ENCODE results near the gene APH1A. TPM values are rescaled to one million over a fixed set of nuclear protein-coding genes. Genes with fewer than 3 reads are reported as not detected.
"Not testable (repeated sequence)": the region's sequence is repeated elsewhere in the genome, so short reads cannot be mapped to it uniquely, and the experiment has no call there.

Gene APH1A
- polyA plus RNA-seq (2013, experiment 1 of 2) = 55.8 TPM
- 54.2 TPM for polyA plus RNA-seq (2013, experiment 2 of 2)

- peak within 1 kb of the TSS; percentile 80 for H2BK5ac ChIP-seq (ENCODE audit: low read length)
- H3K23ac ChIP-seq (ENCODE audit: low read length) = no peak within 1 kb of the TSS
- H3K9ac ChIP-seq (ENCODE audit: low read length) = peak within 1 kb of the TSS; percentile 99
- H2AK5ac ChIP-seq (ENCODE audit: low read length) = peak within 1 kb of the TSS; percentile 88
- peak within 1 kb of the TSS; percentile 93 for H3K4me2 ChIP-seq (ENCODE audit: low read length)
- H3K79me1 ChIP-seq (ENCODE audit: low read length) = peaks cover 20% of the 10 kb centered on the region
- peak within 1 kb of the TSS; percentile 29 for H2BK120ac ChIP-seq (ENCODE audit: low read depth, low read length)
- H3K79me2 ChIP-seq (ENCODE audit: control insufficient read depth, insufficient read depth, low read length) = peaks cover 22% of the 10 kb centered on the region
- peak; percentile 99 for DNase-seq
- peak within 1 kb of the TSS; percentile 44 for H3K18ac ChIP-seq (ENCODE audit: low read length)
- H3K56ac ChIP-seq (ENCODE audit: low read length) = peak within 1 kb of the TSS; percentile 100
- peak within 1 kb of the TSS; percentile 3 for H4K8ac ChIP-seq (ENCODE audit: low read depth, low read length)
- H4K5ac ChIP-seq (ENCODE audit: low read length) = peak within 1 kb of the TSS; percentile 87
- peaks cover 6% of the 10 kb centered on the region for H3K36me3 ChIP-seq (ENCODE audit: control insufficient read depth, insufficient read depth, low read length)
- peaks cover 10% of the 10 kb centered on the region for H3K4me1 ChIP-seq (ENCODE audit: control insufficient read depth, low read depth, low read length)
- H3K27ac ChIP-seq (ENCODE audit: low read depth, low read length) = peak within 1 kb of the TSS; percentile 46
- H3K4me3 ChIP-seq (ENCODE audit: low read length) = peak within 1 kb of the TSS; percentile 98
- H3K27me3 ChIP-seq (ENCODE audit: insufficient read depth, low read length, poor library complexity) = no peaks in the 10 kb centered on the region
- no peak within 1 kb of the TSS for H2BK15ac ChIP-seq (replicated peaks; ENCODE audit: low read depth)
- H3K4ac ChIP-seq (ENCODE audit: low read depth, low read length) = peak within 1 kb of the TSS; percentile 61
- WGBS (ENCODE audit: extremely low coverage, insufficient coverage, low lambda C conversion rate) = no CpG with 5 or more reads among the region's 49 CpGs
These were observed at the start of gene APH1A for GRCh38 chr1:150268705-150269403. TSS of gene APH1A (minus strand) at chr1:150269016. CDS start at chr1:150268810, 206 bp downstream.

- H3K27ac ChIP-seq (ENCODE audit: low read depth, low read length); H3K9ac ChIP-seq (ENCODE audit: low read length); H3K18ac ChIP-seq (ENCODE audit: low read length); H4K5ac ChIP-seq (ENCODE audit: low read length); H3K4me3 ChIP-seq (ENCODE audit: low read length); H3K36me3 ChIP-seq (ENCODE audit: control insufficient read depth, insufficient read depth, low read length); H3K23ac ChIP-seq (ENCODE audit: low read length); H2BK5ac ChIP-seq (ENCODE audit: low read length); H3K79me1 ChIP-seq (ENCODE audit: low read length); H3K4ac ChIP-seq (ENCODE audit: low read depth, low read length); H3K27me3 ChIP-seq (ENCODE audit: insufficient read depth, low read length, poor library complexity); H3K4me2 ChIP-seq (ENCODE audit: low read length); H2BK120ac ChIP-seq (ENCODE audit: low read depth, low read length); H3K56ac ChIP-seq (ENCODE audit: low read length); H2AK5ac ChIP-seq (ENCODE audit: low read length); H3K4me1 ChIP-seq (ENCODE audit: control insufficient read depth, low read depth, low read length); DNase-seq; H4K8ac ChIP-seq (ENCODE audit: low read depth, low read length); H3K79me2 ChIP-seq (ENCODE audit: control insufficient read depth, insufficient read depth, low read length); H2BK15ac ChIP-seq (replicated peaks; ENCODE audit: low read depth): not testable (repeated sequence)
- WGBS (ENCODE audit: extremely low coverage, insufficient coverage, low lambda C conversion rate) = no CpG with 5 or more reads among the region's 4 CpGs
These were observed 45.9 kb upstream of the APH1A start for GRCh38 chr1:150314691-150315090.

- Histone ChIP-seq H3K27me3 (ENCODE audit: insufficient read depth, low read length, poor library complexity) (no peaks in the 10 kb centered on the region), H3K18ac (ENCODE audit: low read length) (no peak overlapping the region), H3K27ac (ENCODE audit: low read depth, low read length) (no peak overlapping the region), H2BK120ac (ENCODE audit: low read depth, low read length) (no peak overlapping the region), H3K4me3 (ENCODE audit: low read length) (no peak overlapping the region), H3K79me2 (ENCODE audit: control insufficient read depth, insufficient read depth, low read length) (no peaks in the 10 kb centered on the region), H2BK15ac (replicated peaks; ENCODE audit: low read depth) (no peak overlapping the region), H3K79me1 (ENCODE audit: low read length) (no peaks in the 10 kb centered on the region), H3K56ac (ENCODE audit: low read length) (no peak overlapping the region), H3K9ac (ENCODE audit: low read length) (no peak overlapping the region), H3K23ac (ENCODE audit: low read length) (no peak overlapping the region), H3K4me2 (ENCODE audit: low read length) (no peak overlapping the region), H4K8ac (ENCODE audit: low read depth, low read length) (no peak overlapping the region), H4K5ac (ENCODE audit: low read length) (no peak overlapping the region), H3K4me1 (ENCODE audit: control insufficient read depth, low read depth, low read length) (no peaks in the 10 kb centered on the region), H2BK5ac (ENCODE audit: low read length) (no peak overlapping the region), H2AK5ac (ENCODE audit: low read length) (no peak overlapping the region), H3K36me3 (ENCODE audit: control insufficient read depth, insufficient read depth, low read length) (peaks cover 1% of the 10 kb centered on the region), H3K4ac (ENCODE audit: low read depth, low read length) (no peak overlapping the region)
- no CpG with 5 or more reads among the region's 2 CpGs for WGBS (ENCODE audit: extremely low coverage, insufficient coverage, low lambda C conversion rate)
- no peak for DNase-seq
These were observed 42.9 kb upstream of the APH1A start for GRCh38 chr1:150311762-150312161.

- Histone ChIP-seq H3K36me3 (ENCODE audit: control insufficient read depth, insufficient read depth, low read length) (peaks cover 1% of the 10 kb centered on the region), H3K4me2 (ENCODE audit: low read length) (no peak overlapping the region), H3K27me3 (ENCODE audit: insufficient read depth, low read length, poor library complexity) (no peaks in the 10 kb centered on the region), H2AK5ac (ENCODE audit: low read length) (no peak overlapping the region), H3K56ac (ENCODE audit: low read length) (no peak overlapping the region), H3K23ac (ENCODE audit: low read length) (no peak overlapping the region), H2BK15ac (replicated peaks; ENCODE audit: low read depth) (no peak overlapping the region), H3K18ac (ENCODE audit: low read length) (no peak overlapping the region), H3K4me1 (ENCODE audit: control insufficient read depth, low read depth, low read length) (no peaks in the 10 kb centered on the region), H4K8ac (ENCODE audit: low read depth, low read length) (no peak overlapping the region), H2BK120ac (ENCODE audit: low read depth, low read length) (no peak overlapping the region), H3K27ac (ENCODE audit: low read depth, low read length) (no peak overlapping the region), H3K9ac (ENCODE audit: low read length) (no peak overlapping the region), H3K4ac (ENCODE audit: low read depth, low read length) (no peak overlapping the region), H3K4me3 (ENCODE audit: low read length) (no peak overlapping the region), H3K79me1 (ENCODE audit: low read length) (no peaks in the 10 kb centered on the region), H3K79me2 (ENCODE audit: control insufficient read depth, insufficient read depth, low read length) (no peaks in the 10 kb centered on the region), H4K5ac (ENCODE audit: low read length) (no peak overlapping the region), H2BK5ac (ENCODE audit: low read length) (no peak overlapping the region)
- DNase-seq = no peak
- WGBS (ENCODE audit: extremely low coverage, insufficient coverage, low lambda C conversion rate) = 100% methylated on average over 1 of the region's 10 CpGs
These were observed 41.1 kb upstream of the APH1A start for GRCh38 chr1:150309758-150310508.

GRCh38 chr1:150308585-150308984 is 39.8 kb upstream of the APH1A start:
- not testable (repeated sequence) for H2BK15ac ChIP-seq (replicated peaks; ENCODE audit: low read depth); H3K4me1 ChIP-seq (ENCODE audit: control insufficient read depth, low read depth, low read length); H3K4ac ChIP-seq (ENCODE audit: low read depth, low read length); H3K27me3 ChIP-seq (ENCODE audit: insufficient read depth, low read length, poor library complexity); H4K5ac ChIP-seq (ENCODE audit: low read length); H4K8ac ChIP-seq (ENCODE audit: low read depth, low read length); H3K4me2 ChIP-seq (ENCODE audit: low read length); H3K56ac ChIP-seq (ENCODE audit: low read length); H2AK5ac ChIP-seq (ENCODE audit: low read length); H2BK120ac ChIP-seq (ENCODE audit: low read depth, low read length); H3K18ac ChIP-seq (ENCODE audit: low read length); H3K23ac ChIP-seq (ENCODE audit: low read length); H2BK5ac ChIP-seq (ENCODE audit: low read length); H3K79me2 ChIP-seq (ENCODE audit: control insufficient read depth, insufficient read depth, low read length); H3K27ac ChIP-seq (ENCODE audit: low read depth, low read length); H3K4me3 ChIP-seq (ENCODE audit: low read length); H3K36me3 ChIP-seq (ENCODE audit: control insufficient read depth, insufficient read depth, low read length); H3K9ac ChIP-seq (ENCODE audit: low read length); H3K79me1 ChIP-seq (ENCODE audit: low read length); DNase-seq
- WGBS (ENCODE audit: extremely low coverage, insufficient coverage, low lambda C conversion rate) = no CpG with 5 or more reads among the region's 9 CpGs

Data from mesendoderm (in vitro differentiated cells).